CD14-positive monocyte (primary cell): ENCODE results near the gene LIN28A. TPM values are rescaled to one million over a fixed set of nuclear protein-coding genes. Genes with fewer than 3 reads are reported as not detected.

Experiments
- DNase-seq, 3 donors: peaks; one replicate each; pipeline ENCODE4 v3.0.0-alpha.2; 2011 to 2022
- H2AFZ ChIP-seq: 2 replicates; pipeline ENCODE4 v1.6.0; 2012; ENCODE audit warnings: mild to moderate bottlenecking, low read depth, low read length, inconsistent platforms; ENCODE audit not compliant: insufficient read depth, poor library complexity, severe bottlenecking
- H3K27ac ChIP-seq, 2 donors: 1 replicate in 1 of 2; 2 replicates in 1 of 2; pipeline ENCODE4 v1.5.1; 2012 to 2013; ENCODE audit warnings: low read length in 2 of 2, control low read depth in 1 of 2, inconsistent platforms in 1 of 2, low read depth in 1 of 2, mild to moderate bottlenecking in 1 of 2
- H3K27me3 ChIP-seq, 2 donors: one replicate each; pipeline versions ENCODE4 v1.6.0 to v1.6.1; 2011 to 2013; ENCODE audit warnings: low read length in 2 of 2; ENCODE audit not compliant: control insufficient read depth in 2 of 2, insufficient read depth in 2 of 2
- H3K36me3 ChIP-seq, 2 donors: replicated peaks in 1 of 2; 1 replicate in 1 of 2; 2 replicates in 1 of 2; pipeline versions ENCODE4 v1.5.1 to v1.6.1; 2012 to 2013; ENCODE audit warnings: low read length in 2 of 2, control low read depth in 1 of 2, inconsistent platforms in 1 of 2, mild to moderate bottlenecking in 1 of 2; ENCODE audit not compliant: insufficient read depth in 2 of 2, control insufficient read depth in 1 of 2
- H3K4me1 ChIP-seq, 2 donors: 1 replicate in 1 of 2; 2 replicates in 1 of 2; pipeline versions ENCODE4 v1.5.1 to v1.6.1; 2012 to 2013; ENCODE audit warnings: low read length in 2 of 2, control low read depth in 1 of 2, inconsistent platforms in 1 of 2, mild to moderate bottlenecking in 1 of 2, moderate library complexity in 1 of 2; ENCODE audit not compliant: insufficient read depth in 2 of 2, control insufficient read depth in 1 of 2
- H3K4me2 ChIP-seq: replicated peaks from 2 replicates; pipeline ENCODE3; 2012; ENCODE audit warnings: low read length, moderate library complexity, mild to moderate bottlenecking; ENCODE audit not compliant: poor library complexity, severe bottlenecking; ENCODE audit errors: extremely low read depth
- H3K4me3 ChIP-seq, 3 experiments: fragments of 200-600 bp in 1 of 3; sonication (generic) in 1 of 3; replicated peaks in 1 of 3; 1 replicate in 2 of 3; 2 replicates in 1 of 3; pipeline ENCODE4 v1.5.1; 2011 to 2013; ENCODE audit warnings: low read length in 3 of 3, mild to moderate bottlenecking in 3 of 3, control low read depth in 2 of 3, low read depth in 2 of 3, inconsistent platforms in 1 of 3, moderate library complexity in 1 of 3
- H3K79me2 ChIP-seq: 2 replicates; pipeline ENCODE4 v1.6.0; 2012; ENCODE audit warnings: mild to moderate bottlenecking, control low read depth, inconsistent platforms, low read length, moderate library complexity; ENCODE audit not compliant: insufficient read depth
- H3K9ac ChIP-seq: 2 replicates; pipeline ENCODE4 v1.6.0; 2017; ENCODE audit warnings: low read length, mild to moderate bottlenecking; ENCODE audit not compliant: insufficient read depth, poor library complexity, severe bottlenecking
- H3K9me3 ChIP-seq, 2 donors: replicated peaks in 1 of 2; 1 replicate in 1 of 2; 2 replicates in 1 of 2; pipeline versions ENCODE4 v1.5.1 to v1.6.1; 2012 to 2013; ENCODE audit warnings: low read length in 2 of 2, control low read depth in 1 of 2; ENCODE audit not compliant: control insufficient read depth in 1 of 2, insufficient read depth in 1 of 2
- H4K20me1 ChIP-seq: 2 replicates; pipeline ENCODE4 v1.6.0; 2012; ENCODE audit warnings: mild to moderate bottlenecking, low read length, control low read depth, moderate library complexity; ENCODE audit not compliant: insufficient read depth
- H3K27ac Mint-ChIP-seq, 7 donors: one replicate each; pipeline ENCODE4 v1.8.0; 2020; ENCODE audit warnings: mild to moderate bottlenecking in 7 of 7, mixed read lengths in 7 of 7, moderate library complexity in 6 of 7, inconsistent platforms in 2 of 7
- H3K27me3 Mint-ChIP-seq, 3 donors: one replicate each; pipeline ENCODE4 v1.8.0; 2021 to 2022; ENCODE audit warnings: low read depth in 3 of 3, mild to moderate bottlenecking in 3 of 3, mixed read lengths in 3 of 3, moderate library complexity in 3 of 3, inconsistent platforms in 1 of 3
- H3K36me3 Mint-ChIP-seq, 2 donors: one replicate each; pipeline ENCODE4 v1.8.0; 2020; ENCODE audit warnings: mixed read lengths in 2 of 2, inconsistent platforms in 1 of 2, mild to moderate bottlenecking in 1 of 2
- H3K4me1 Mint-ChIP-seq: one replicate; pipeline ENCODE4 v1.8.0; 2020; ENCODE audit warnings: mild to moderate bottlenecking, mixed read lengths
- H3K4me3 Mint-ChIP-seq, 2 donors: one replicate each; pipeline ENCODE4 v1.8.0; 2020; ENCODE audit warnings: mild to moderate bottlenecking in 2 of 2, mixed read lengths in 2 of 2, moderate library complexity in 1 of 2
- H3K9me3 Mint-ChIP-seq, 7 donors: one replicate each; pipeline ENCODE4 v1.8.0; 2020 to 2022; ENCODE audit warnings: mixed read lengths in 7 of 7, mild to moderate bottlenecking in 6 of 7, moderate library complexity in 6 of 7, inconsistent platforms in 2 of 7
- WGBS: methylation state at CpG from one replicate; pipeline ENCODE4 v1.1.5; 2013; ENCODE audit warnings: missing lambda C conversion rate; ENCODE audit not compliant: insufficient coverage; 5-methylcytosine and 5-hydroxymethylcytosine counted together
- intact Hi-C, 2 donors: fragments of 100-400 bp; cut with micrococcal nuclease; formaldehyde crosslinking; loops; one replicate each; pipeline versions ENCODE4 v1.15.0 to v1.15.1; 2023
- polyA plus RNA-seq, 3 donors: library from polyadenylated mRNA; depleted of rRNA in 1 of 3; unstranded in 2 of 3; stranded (reverse) in 1 of 3; fragments of 300-500 nt in 2 of 3; fragments of >200 nt in 1 of 3; fragmentation: Illumina TruSeq in 2 of 3; gene quantifications; 1 replicate in 2 of 3; 2 replicates in 1 of 3; pipeline ENCODE4 v1.2.3, GENCODE V29; 2012 to 2021
- TF ChIP-seq, protein P1 (sequence below): fragments of 200-600 bp; IDR thresholded peaks from one replicate; pipeline ENCODE4 v1.8.0; 2022; ENCODE audit warnings: antibody characterized with exemption, mild to moderate bottlenecking

LIN28A gene
- polyA plus RNA-seq, 3 donors = not detected

DNA sequence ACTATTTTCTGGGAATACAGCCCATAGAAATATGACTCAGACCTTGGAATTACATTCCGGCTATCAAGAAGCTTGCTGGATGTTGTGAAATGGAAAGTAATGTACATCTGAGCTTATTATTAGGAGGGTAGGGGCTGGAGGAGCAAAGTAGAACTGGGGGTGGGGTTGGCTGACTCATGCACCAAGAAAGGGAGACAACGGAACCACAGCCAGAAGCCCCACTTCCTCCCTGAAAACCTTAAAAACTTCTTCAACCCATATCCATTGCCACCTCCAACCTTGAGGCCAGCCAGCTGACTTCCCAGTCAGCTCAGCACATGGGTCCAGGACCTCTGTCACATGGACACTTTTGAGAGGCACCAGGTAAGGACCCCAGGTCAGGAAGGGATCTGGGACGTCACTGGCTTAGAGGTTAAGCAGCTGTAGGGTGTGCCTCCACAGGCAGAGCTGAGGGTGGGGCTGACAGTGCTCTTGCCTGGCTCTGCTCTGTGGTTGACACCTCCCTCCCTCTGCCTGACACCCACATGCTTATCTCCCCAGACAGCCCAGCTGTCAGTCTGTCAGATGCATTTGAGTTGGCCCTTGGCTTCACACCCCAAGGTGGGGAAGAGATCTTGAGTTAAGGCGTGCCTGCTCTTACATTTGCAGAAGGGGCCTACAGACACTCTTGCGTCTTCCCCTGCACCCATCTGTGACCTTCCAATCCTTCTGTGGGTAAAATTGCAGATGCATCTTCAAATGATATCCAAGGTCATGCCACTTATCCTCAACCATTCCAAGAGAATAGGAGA, 32.3 kb upstream of the LIN28A start:
- Mint-ChIP-seq H3K27ac (peak overlapping the region; percentile 63 to 88 (median 78)), H3K4me3 (peak overlapping the region; percentile 20 to 77), H3K4me1 (peaks cover 47% of the 10 kb centered on the region), H3K36me3 (no peaks in the 10 kb centered on the region), H3K27me3 (peaks cover 12 to 16% (median 13%) of the 10 kb centered on the region in 3 donors), H3K9me3 (no peaks in the 10 kb centered on the region)
- Histone ChIP-seq H3K4me3 (peak overlapping the region in 1 of 3 experiments; percentile 47), H3K4me1 (peaks cover 19 to 41% of the 10 kb centered on the region in 2 donors), H3K79me2 (no peaks in the 10 kb centered on the region), H3K9ac (peak overlapping the region; percentile 0), H2AFZ (peak overlapping the region; percentile 69), H3K36me3 (no peaks in the 10 kb centered on the region), H3K27me3 (no peaks in the 10 kb centered on the region), H4K20me1 (no peaks in the 10 kb centered on the region), H3K9me3 (no peaks in the 10 kb centered on the region), H3K27ac (peak overlapping the region; percentile 29 to 73), H3K4me2 (peak overlapping the region; percentile 56)
- intact Hi-C loops = no loop called here
- 10% methylated on average over 2 of the region's 5 CpGs for WGBS
- peak; percentile 47 to 53 (median 51) for DNase-seq
- TF ChIP-seq, protein P1, sequence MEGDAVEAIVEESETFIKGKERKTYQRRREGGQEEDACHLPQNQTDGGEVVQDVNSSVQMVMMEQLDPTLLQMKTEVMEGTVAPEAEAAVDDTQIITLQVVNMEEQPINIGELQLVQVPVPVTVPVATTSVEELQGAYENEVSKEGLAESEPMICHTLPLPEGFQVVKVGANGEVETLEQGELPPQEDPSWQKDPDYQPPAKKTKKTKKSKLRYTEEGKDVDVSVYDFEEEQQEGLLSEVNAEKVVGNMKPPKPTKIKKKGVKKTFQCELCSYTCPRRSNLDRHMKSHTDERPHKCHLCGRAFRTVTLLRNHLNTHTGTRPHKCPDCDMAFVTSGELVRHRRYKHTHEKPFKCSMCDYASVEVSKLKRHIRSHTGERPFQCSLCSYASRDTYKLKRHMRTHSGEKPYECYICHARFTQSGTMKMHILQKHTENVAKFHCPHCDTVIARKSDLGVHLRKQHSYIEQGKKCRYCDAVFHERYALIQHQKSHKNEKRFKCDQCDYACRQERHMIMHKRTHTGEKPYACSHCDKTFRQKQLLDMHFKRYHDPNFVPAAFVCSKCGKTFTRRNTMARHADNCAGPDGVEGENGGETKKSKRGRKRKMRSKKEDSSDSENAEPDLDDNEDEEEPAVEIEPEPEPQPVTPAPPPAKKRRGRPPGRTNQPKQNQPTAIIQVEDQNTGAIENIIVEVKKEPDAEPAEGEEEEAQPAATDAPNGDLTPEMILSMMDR = no peak

DNA sequence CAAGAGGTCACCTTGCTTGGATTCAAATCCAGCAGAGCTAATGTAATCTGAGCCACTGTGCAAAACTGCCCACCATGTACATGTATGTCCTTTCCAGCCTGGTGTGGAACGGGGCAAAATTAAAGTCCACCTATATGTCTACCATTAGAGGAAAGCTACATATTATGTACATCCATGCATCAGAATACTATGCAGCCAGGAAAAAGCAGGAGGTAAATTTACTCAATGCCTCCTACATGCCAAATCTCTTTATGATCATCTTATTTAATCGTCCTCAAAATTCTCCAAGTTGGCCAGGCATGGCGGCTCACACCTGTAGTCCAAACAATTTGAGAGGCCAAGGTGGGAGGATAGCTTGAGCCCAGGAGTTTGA, 31.8 kb upstream of the LIN28A start:
- H4K20me1 ChIP-seq = no peaks in the 10 kb centered on the region
- Mint-ChIP-seq H3K4me3 (no peak overlapping the region), H3K27ac (peak overlapping the region in 3 of 7 donors; percentile 63 to 83 (median 78)), H3K36me3 (no peaks in the 10 kb centered on the region), H3K9me3 (no peaks in the 10 kb centered on the region), H3K27me3 (peaks cover 11 to 12% (median 12%) of the 10 kb centered on the region in 3 donors), H3K4me1 (peaks cover 45% of the 10 kb centered on the region)
- intact Hi-C loops = no loop called here
- TF ChIP-seq, protein P1 = no peak
- no peaks in the 10 kb centered on the region for H3K79me2 ChIP-seq
- WGBS = no CpG with 5 or more reads among the region's 3 CpGs
- H3K9me3 ChIP-seq = no peaks in the 10 kb centered on the region
- H3K4me3 ChIP-seq = no peak overlapping the region
- no peak overlapping the region for H2AFZ ChIP-seq
- H3K27me3 ChIP-seq = no peaks in the 10 kb centered on the region
- H3K9ac ChIP-seq = no peak overlapping the region
- H3K27ac ChIP-seq = peak overlapping the region in 1 of 2 donors; percentile 73
- DNase-seq = no peak
- peak overlapping the region; percentile 56 for H3K4me2 ChIP-seq
- H3K4me1 ChIP-seq = peaks cover 19 to 41% of the 10 kb centered on the region in 2 donors
- H3K36me3 ChIP-seq = no peaks in the 10 kb centered on the region
